Naive B cell (primary cell): ENCODE results near the gene SPOUT1. TPM values are rescaled to one million over a fixed set of nuclear protein-coding genes. Genes with fewer than 3 reads are reported as not detected.
"Not testable (repeated sequence)": the region's sequence is repeated elsewhere in the genome, so short reads cannot be mapped to it uniquely, and the experiment has no call there.

Experiments used
- ATAC-seq, 2 donors: fragments of 150-1000 bp; cut with Tn5 transposase; 2 replicates each; pipeline ENCODE4 v1.10.0; 2021; ENCODE audit warnings: low read depth in 2 of 2, mild to moderate bottlenecking in 2 of 2, moderate library complexity in 2 of 2
- DNase-seq: peaks from one replicate; pipeline ENCODE4 v3.0.0; 2022
- H3K27ac Mint-ChIP-seq, 6 donors: one replicate each; pipeline ENCODE4 v1.8.0; 2020 to 2022; ENCODE audit warnings: mild to moderate bottlenecking in 6 of 6, mixed read lengths in 6 of 6, moderate library complexity in 5 of 6, inconsistent platforms in 2 of 6
- H3K27me3 Mint-ChIP-seq, 3 donors: one replicate each; pipeline ENCODE4 v1.8.0; 2021 to 2022; ENCODE audit warnings: mixed read lengths in 3 of 3, mild to moderate bottlenecking in 1 of 3
- H3K36me3 Mint-ChIP-seq, 2 donors: one replicate each; pipeline ENCODE4 v1.8.0; 2020 to 2022; ENCODE audit warnings: mixed read lengths in 2 of 2, inconsistent platforms in 1 of 2, mild to moderate bottlenecking in 1 of 2
- H3K4me1 Mint-ChIP-seq, 3 donors: one replicate each; pipeline ENCODE4 v1.8.0; 2020 to 2022; ENCODE audit warnings: mixed read lengths in 3 of 3, inconsistent platforms in 1 of 3, mild to moderate bottlenecking in 1 of 3, moderate library complexity in 1 of 3
- H3K4me3 Mint-ChIP-seq, 8 donors: one replicate each; pipeline ENCODE4 v1.8.0; 2020 to 2022; ENCODE audit warnings: mild to moderate bottlenecking in 8 of 8, mixed read lengths in 8 of 8, moderate library complexity in 8 of 8, inconsistent platforms in 2 of 8
- H3K9me3 Mint-ChIP-seq, 7 donors: one replicate each; pipeline ENCODE4 v1.8.0; 2020 to 2022; ENCODE audit warnings: mixed read lengths in 7 of 7, mild to moderate bottlenecking in 5 of 7, inconsistent platforms in 2 of 7, moderate library complexity in 1 of 7
- polyA plus RNA-seq, 6 donors: library from polyadenylated mRNA; unstranded; fragments of 300-500 nt; fragmentation: Illumina TruSeq; gene quantifications; one replicate each; pipeline ENCODE4 v1.2.3, GENCODE V29; 2021; ENCODE audit warnings: low read depth in 6 of 6

The SPOUT1 gene
- polyA plus RNA-seq, 6 donors from 2014 or later, result 38.6 to 60.4 (median 52.5) TPM

DNA sequence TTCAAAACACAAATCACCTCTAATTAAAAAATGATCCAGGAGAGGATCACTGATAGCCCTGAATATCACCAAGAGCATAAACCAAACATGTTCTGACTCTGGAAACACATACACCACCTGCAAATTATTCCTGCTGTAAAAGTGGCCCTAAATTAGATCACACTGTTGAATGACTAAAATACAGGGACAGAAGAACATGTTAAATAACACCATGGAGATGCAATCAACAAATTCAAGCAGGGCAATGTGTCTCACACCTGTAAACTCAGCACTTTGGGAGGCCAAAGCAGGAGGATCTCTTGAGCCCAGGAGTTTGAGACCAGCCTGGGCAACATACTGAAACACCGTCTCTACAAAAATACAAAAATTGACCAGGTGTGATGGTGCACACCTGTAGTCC lies 18.2 kb upstream of the SPOUT1 start:
- no peak for DNase-seq

DNA sequence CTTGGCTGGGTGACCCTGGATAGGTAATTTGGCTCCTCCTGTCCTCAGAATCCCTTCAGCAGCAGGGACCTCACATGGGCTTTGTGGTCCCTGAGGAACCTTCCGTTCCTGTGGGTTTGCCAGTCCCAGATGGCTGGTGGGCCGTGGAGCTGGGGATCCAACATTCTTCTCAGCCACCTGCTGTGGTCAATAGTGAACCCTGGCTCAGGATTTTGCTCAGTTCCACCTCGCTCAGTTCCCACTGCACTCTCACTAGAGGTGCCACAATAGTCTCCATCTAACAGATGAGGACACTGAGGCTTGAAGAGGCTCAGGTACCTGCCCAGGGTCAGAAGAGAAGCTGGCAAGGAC lies 17.1 kb upstream of the SPOUT1 start:
- Mint-ChIP-seq H3K4me1 (peaks cover 0 to 4% (median 4%) of the 10 kb centered on the region in 3 donors), H3K27me3 (no peaks in the 10 kb centered on the region), H3K36me3 (peaks cover 18 to 24% of the 10 kb centered on the region in 2 donors), H3K4me3 (no peak overlapping the region), H3K27ac (no peak overlapping the region), H3K9me3 (peaks cover 4 to 29% (median 13%) of the 10 kb centered on the region in 7 donors)
- ATAC-seq (no peak), DNase-seq (no peak)

More for the DNA sequence above, 18.2 kb upstream of the SPOUT1 start:
- Mint-ChIP-seq H3K4me3 (no peak overlapping the region), H3K4me1 (peaks cover 0 to 4% (median 0%) of the 10 kb centered on the region in 3 donors), H3K27me3 (no peaks in the 10 kb centered on the region), H3K27ac (peak overlapping the region in 1 of 6 donors; percentile 7), H3K36me3 (peaks cover 14 to 26% of the 10 kb centered on the region in 2 donors), H3K9me3 (peaks cover 4 to 29% (median 14%) of the 10 kb centered on the region in 7 donors)
- no peak for ATAC-seq

DNA sequence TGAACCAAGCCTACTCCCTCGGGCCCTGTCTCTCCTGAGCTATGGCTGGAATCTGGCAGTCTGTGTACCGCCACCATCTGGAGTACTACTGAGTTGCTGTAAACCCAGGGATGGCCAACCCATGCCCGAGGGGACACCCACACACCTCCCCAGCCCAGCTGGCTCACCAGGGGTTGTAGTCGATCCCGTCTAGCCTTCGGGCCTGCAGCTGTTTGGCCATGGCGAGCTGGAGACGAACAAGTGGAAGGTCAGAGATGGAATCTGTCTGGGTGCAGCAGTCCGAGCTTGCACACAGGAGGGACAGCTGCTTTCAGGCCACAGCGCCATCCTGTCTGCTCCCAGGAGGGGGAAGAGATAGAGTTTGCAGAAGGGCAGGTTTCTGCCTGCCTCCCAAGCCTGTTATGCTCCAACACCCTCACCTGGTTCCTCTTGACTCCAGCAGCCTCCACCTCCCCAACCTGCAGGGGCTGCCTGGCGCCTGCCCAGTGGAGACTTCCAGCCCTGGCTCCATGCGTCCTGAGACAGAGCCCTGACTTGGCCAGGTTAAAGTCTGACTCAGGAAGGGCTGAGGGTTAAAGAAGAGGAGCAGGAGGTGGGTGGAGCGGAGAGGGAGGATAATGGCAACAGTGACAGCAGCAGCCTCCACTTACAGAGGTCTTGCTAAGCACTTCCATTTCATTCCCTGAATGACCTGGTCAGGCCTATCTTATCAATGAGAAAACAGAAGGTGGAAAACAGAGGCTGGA lies 15.8 kb upstream of the SPOUT1 start:
- peaks cover 0 to 16% (median 5%) of the 10 kb centered on the region in 7 donors for H3K9me3 Mint-ChIP-seq
- H3K27me3 Mint-ChIP-seq, result no peaks in the 10 kb centered on the region
- H3K36me3 Mint-ChIP-seq, result peaks cover 5 to 11% of the 10 kb centered on the region in 2 donors
- peaks cover 0 to 6% (median 4%) of the 10 kb centered on the region in 3 donors for H3K4me1 Mint-ChIP-seq
- ATAC-seq, result no peak
- DNase-seq, result no peak
- H3K4me3 Mint-ChIP-seq, result peak overlapping the region in 1 of 8 donors; percentile 18
- peak overlapping the region in 2 of 6 donors; percentile 22 to 42 for H3K27ac Mint-ChIP-seq

DNA sequence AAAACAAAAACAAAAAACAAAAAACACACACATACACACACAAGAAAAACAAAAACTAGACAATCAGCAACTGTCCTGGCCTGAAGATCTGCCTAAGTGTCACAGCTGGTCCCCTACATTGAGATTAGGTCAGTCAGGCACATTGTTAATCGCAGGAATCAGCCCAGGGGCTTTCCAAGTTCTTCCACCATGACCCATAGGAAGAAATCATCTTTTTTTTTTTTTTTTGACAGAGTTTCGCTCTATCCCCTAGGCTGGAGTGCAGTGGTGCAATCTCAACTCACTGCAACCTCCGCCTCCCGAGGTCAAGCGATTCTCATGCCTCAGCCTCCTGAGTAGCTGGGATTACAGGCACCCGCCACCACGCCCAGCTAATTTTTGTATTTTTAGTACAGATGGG lies 13.6 kb upstream of the SPOUT1 start:
- not testable (repeated sequence) for H3K4me3 Mint-ChIP-seq, H3K4me1 Mint-ChIP-seq, H3K27ac Mint-ChIP-seq, H3K36me3 Mint-ChIP-seq, ATAC-seq, DNase-seq, H3K27me3 Mint-ChIP-seq, H3K9me3 Mint-ChIP-seq

DNA sequence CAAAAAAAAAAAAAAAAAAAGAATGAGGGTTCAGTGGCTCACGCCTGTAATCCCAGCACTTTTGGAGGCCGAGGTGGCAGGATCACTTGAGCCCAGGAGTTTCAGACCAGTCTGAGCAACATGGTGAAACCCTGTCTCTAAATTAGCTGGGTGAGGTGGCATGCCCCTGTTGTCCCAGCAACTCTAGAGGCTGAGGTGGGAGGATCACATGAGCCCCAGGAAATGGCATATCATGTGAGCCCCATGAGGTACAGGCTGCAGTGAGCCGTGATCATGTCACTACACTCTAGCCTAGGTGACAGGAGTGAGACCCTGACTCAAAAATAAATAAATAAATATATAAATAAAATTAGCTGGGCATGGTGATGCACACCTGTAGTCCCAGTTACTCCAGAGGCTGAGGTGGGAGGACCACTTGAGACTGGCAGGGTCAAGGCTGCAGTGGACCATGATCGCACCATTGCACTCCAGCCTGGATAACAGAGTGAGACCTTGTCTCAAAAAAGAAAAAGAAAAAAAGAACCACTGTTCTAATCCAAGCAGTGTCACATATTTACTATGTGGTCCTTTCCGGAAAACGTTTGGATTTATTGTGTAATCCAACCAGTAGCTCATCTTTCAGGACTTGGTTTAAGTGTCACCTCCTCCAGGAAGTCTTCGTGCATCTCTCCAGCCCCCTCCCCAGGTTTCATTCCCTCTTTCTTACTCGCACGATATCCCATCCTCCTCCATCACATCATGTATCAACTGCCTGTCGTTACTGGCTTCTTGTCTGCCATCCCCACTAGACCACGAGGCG lies 12.3 kb upstream of the SPOUT1 start:
- ATAC-seq (no peak), DNase-seq (no peak)
- H3K27me3 Mint-ChIP-seq, result no peaks in the 10 kb centered on the region
- peaks cover 0 to 6% (median 0%) of the 10 kb centered on the region in 3 donors for H3K4me1 Mint-ChIP-seq
- H3K4me3 Mint-ChIP-seq, result no peak overlapping the region
- no peak overlapping the region for H3K27ac Mint-ChIP-seq
- H3K36me3 Mint-ChIP-seq, result peaks cover 4 to 8% of the 10 kb centered on the region in 2 donors
- no peaks in the 10 kb centered on the region for H3K9me3 Mint-ChIP-seq

DNA sequence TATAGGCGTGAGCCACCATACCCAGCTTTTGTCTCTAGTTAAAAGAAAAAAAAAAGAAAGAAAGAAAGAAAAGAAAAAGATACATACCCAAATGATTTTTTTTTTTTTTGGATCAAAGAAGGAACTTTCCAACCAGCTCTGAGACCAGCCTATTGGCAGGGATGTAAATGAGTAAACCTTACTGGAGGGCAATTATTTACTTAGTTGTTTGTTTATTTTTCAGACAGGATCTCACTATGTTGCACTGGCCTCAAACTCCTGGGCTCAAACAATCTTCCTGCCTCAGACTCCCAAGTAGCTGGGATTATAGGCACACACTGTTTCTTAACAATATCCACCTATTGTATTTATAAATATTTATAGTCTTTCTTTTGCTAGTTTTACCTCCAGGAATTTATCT lies 10.9 kb upstream of the SPOUT1 start:
- no peak for ATAC-seq
- DNase-seq, result no peak
- Mint-ChIP-seq H3K27ac (no peak overlapping the region), H3K36me3 (peaks cover 4 to 8% of the 10 kb centered on the region in 2 donors), H3K27me3 (no peaks in the 10 kb centered on the region), H3K4me3 (peak overlapping the region in 1 of 8 donors; percentile 35), H3K9me3 (no peaks in the 10 kb centered on the region), H3K4me1 (peaks cover 0 to 6% (median 0%) of the 10 kb centered on the region in 3 donors)

- DNase-seq (no peak), ATAC-seq (no peak)
- Mint-ChIP-seq H3K36me3 (peaks cover 4 to 8% of the 10 kb centered on the region in 2 donors), H3K4me3 (no peak overlapping the region), H3K9me3 (no peaks in the 10 kb centered on the region), H3K27me3 (no peaks in the 10 kb centered on the region), H3K4me1 (peaks cover 0 to 6% (median 0%) of the 10 kb centered on the region in 3 donors), H3K27ac (peak overlapping the region in 1 of 6 donors; percentile 82)
Measured at GRCh38 chr9:128838338-128838737, 8.7 kb upstream of the SPOUT1 start.

- no peaks in the 10 kb centered on the region for H3K9me3 Mint-ChIP-seq
- no peaks in the 10 kb centered on the region for H3K27me3 Mint-ChIP-seq
- H3K27ac Mint-ChIP-seq, result no peak overlapping the region
- ATAC-seq (no peak), DNase-seq (no peak)
- no peak overlapping the region for H3K4me3 Mint-ChIP-seq
- H3K36me3 Mint-ChIP-seq, result peaks cover 0 to 8% of the 10 kb centered on the region in 2 donors
- H3K4me1 Mint-ChIP-seq, result peaks cover 0 to 3% (median 0%) of the 10 kb centered on the region in 3 donors
Measured at GRCh38 chr9:128836509-128837145, 7.0 kb upstream of the SPOUT1 start.

- ATAC-seq, result no peak
- Mint-ChIP-seq H3K9me3 (no peaks in the 10 kb centered on the region), H3K4me1 (no peaks in the 10 kb centered on the region), H3K36me3 (peaks cover 0 to 8% of the 10 kb centered on the region in 2 donors), H3K27me3 (no peaks in the 10 kb centered on the region), H3K27ac (peak overlapping the region in 1 of 6 donors; percentile 51), H3K4me3 (no peak overlapping the region)
- no peak for DNase-seq
Measured at GRCh38 chr9:128835246-128836210, 5.9 kb upstream of the SPOUT1 start.

DNA sequence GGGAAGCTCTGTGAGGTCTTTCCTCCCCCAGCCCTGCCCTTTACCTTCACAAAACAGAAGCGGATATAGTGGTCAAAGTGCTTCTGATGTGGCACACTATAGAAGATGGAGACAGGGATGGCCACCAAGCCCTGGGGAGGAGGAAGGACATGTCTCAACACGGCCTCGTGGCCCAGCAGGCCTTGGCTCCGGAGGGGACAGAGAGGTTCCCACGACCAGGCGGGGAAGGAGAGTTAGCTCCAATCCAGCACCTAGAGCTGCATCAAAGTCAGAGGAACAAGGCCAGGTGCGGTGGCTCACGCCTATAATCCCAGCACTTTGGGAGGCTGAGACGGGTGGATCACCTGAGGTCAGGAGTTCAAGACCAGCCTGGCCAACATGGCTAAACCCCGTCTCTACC lies 4.1 kb upstream of the SPOUT1 start:
- H3K27ac Mint-ChIP-seq, result no peak overlapping the region
- no peak for DNase-seq
- peaks cover 0 to 8% of the 10 kb centered on the region in 2 donors for H3K36me3 Mint-ChIP-seq
- H3K9me3 Mint-ChIP-seq, result no peaks in the 10 kb centered on the region
- no peaks in the 10 kb centered on the region for H3K27me3 Mint-ChIP-seq
- ATAC-seq, result no peak
- no peak overlapping the region for H3K4me3 Mint-ChIP-seq
- H3K4me1 Mint-ChIP-seq, result peaks cover 11 to 17% (median 13%) of the 10 kb centered on the region in 3 donors

GRCh38 chr9:128828719-128829452 lies 708 bp downstream of the SPOUT1 start:
- Mint-ChIP-seq H3K9me3 (no peaks in the 10 kb centered on the region), H3K4me3 (peak overlapping the region; percentile 94 to 99 (median 97)), H3K27ac (peak overlapping the region; percentile 5 to 95 (median 83)), H3K36me3 (no peaks in the 10 kb centered on the region), H3K4me1 (peaks cover 18 to 21% (median 21%) of the 10 kb centered on the region in 3 donors), H3K27me3 (no peaks in the 10 kb centered on the region)
- no peak for ATAC-seq
- DNase-seq, result no peak

- ATAC-seq (no peak), DNase-seq (no peak)
- peak overlapping the region; percentile 94 to 99 (median 97) for H3K4me3 Mint-ChIP-seq
- no peaks in the 10 kb centered on the region for H3K9me3 Mint-ChIP-seq
- H3K36me3 Mint-ChIP-seq, result no peaks in the 10 kb centered on the region
- no peaks in the 10 kb centered on the region for H3K27me3 Mint-ChIP-seq
- peak overlapping the region in 2 of 6 donors; percentile 78 to 90 for H3K27ac Mint-ChIP-seq
- peaks cover 18 to 21% (median 21%) of the 10 kb centered on the region in 3 donors for H3K4me1 Mint-ChIP-seq
Measured at GRCh38 chr9:128828267-128828666, 1.3 kb downstream of the SPOUT1 start.
